HG03558 (cell line): ENCODE data around the gene RPS5.
"Not testable (repeated sequence)": the region's sequence is repeated elsewhere in the genome, so short reads cannot be mapped to it uniquely, and the experiment has no call there.

Experiments
- ATAC-seq: cut with Tn5 transposase; IDR thresholded peaks from one replicate; pipeline ENCODE4 v1.9.1; 2021; ENCODE audit warnings: moderate number of reproducible peaks; ENCODE audit not compliant: unreplicated experiment; ENCODE audit errors: extremely low read depth

RPS5 gene

DNA sequence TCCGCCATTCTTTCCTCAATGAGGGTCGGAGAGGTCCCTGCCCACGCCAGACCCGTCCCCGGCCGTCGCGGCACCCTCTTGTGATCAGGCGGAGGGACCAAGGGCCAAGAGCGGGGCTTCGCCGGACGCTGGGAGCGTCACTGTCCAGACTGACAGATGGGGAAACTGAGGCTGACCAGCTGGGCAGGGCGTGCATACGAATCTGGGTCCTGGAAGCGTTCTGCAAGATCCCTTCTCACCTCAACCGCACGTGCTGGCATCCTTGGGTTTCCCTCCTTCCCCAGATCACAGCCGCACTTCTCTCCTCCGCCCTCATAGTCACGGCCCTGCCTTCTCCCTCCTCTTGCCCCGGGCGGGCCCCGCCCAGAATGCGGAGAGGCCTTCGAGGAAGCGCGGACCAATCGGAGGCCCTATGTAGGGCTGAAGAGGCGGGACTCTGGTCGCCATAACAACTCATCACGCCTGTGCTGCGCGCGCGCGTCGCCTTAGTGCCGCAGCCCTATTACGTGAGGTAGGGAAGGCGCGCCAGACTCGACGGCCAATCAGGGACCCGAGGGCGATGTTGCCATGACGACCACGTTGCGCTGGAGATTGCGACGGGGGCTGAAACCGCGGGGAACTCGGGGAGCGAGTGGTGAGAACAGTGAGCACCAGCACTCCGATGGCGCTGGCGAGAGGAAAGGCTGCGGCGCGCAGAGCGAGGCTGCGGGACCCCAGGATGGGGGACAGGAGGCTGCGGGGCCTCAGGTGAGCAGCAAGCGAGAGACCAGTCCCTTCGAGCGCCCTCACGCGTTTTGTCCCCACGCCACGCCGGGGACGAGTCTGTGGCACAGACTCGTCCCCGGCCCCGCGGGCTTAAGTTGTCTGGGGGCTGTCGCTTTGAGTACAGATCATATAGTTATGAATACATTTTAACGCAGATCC, 14.1 kb downstream of the RPS5 start:
- peak; percentile 80 for ATAC-seq

DNA sequence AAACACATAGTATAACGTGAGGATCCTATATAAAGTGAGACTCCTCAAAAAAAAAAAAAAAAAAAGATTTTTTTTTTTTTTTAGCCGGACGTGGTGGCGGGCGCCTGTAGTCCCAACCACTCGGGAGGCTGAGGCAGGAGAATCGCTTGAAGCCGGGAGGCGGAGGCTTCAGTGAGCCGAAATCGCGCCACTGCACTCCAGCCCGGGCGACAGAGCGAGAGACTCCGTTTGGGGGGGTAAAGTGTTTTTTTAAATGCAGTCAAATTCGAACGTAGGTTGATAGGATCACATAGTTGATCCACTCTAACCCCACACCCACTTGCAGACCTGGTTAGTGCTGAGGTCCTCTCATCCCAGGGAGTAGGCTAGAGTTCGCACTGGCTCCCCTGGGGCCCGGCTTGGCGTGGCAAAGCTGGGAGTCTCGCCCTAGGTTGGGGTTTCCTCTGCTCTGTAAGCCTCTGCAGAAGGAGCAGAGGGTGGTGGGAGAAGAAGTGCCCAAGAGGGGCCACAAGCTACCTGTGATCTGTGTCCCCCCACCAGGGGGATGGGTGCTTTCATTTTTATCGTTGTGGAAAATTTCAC, 14.9 kb downstream of the RPS5 start:
- ATAC-seq, result no peak

DNA sequence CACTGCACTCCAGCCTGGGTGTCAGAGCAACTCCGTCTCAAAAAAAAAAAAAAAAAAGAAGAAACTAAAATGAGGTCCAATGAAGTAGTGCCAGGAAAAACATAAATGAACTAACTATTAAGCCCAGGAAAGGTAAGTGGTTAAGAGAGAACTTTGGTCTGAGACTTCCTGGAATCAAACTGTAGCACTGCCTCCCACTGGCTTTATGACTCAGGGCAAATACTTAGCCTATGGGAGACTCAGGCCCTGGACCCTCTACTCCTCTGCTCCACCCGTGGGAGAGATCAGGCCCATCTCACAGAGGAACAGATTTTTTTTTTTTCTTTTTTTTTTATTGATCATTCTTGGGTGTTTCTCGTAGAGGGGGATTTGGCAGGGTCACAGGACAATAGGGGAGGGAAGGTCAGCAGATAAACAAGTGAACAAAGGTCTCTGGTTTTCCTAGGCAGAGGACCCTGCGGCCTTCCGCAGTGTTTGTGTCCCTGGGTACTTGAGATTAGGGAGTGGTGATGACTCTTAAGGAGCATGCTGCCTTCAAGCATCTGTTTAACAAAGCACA, 16.9 kb downstream of the RPS5 start:
- ATAC-seq, result not testable (repeated sequence)

DNA sequence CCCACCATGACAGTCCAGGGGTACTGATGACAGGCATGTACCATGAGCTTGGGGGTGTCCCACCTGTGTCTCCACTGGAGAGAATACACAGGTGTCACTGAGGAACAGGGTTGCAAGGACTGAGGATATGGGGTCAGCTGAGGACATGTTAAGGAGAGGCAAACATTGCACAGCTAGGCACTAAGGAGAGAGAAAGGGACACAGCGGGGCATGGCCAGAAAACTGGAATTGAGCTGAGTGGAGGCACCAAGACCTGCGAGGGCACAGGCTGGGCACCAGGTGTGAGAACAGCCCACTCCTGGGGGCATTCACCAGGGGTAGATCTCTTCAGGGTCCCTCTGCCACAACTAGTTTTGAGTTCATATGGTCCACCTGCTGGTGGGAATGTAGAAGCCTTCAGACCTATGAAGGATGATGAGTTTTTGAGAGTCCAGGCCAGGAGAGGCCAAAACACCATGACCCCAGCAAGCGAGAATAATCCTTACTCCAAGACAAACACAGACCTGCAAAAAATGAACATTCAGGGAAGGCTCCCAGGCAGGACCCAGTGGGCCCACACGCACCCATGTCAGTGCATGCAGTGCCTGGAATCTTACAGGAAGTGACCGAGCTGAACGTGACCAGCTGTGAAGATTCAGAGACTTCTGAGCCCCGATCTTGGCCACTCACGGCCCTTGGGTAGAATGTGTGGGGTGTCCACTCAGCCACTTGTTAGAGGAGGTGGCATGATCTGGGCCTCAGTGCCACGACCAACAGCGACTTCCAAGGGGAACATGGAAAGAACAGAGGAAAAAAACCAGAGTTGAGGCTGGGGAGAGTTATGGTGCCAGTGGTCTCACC, 20.0 kb downstream of the RPS5 start:
- no peak for ATAC-seq

DNA sequence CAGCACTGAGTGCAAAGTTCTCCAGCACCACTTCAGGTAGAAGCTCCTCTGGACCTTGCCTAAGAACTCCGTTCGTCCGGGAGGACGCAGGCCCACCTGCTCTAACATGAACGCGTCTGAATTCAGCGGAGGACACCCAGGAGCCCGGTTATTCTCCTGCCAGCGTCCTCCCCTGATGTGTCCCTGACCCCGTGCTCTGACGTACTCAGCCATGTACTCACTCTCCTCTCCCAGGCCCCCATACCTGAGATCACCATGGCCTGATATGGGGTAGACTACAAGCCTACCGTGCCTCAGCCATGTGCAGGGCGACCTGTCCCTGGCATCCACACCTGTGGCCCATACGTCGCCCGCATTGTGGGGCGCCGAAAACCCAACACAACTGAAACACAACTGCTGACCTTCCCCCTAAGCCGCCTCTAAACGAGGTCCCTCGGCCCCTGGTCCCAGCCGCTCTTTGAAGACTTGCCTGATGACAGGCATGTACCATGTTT, 20.6 kb downstream of the RPS5 start:
- no peak for ATAC-seq

DNA sequence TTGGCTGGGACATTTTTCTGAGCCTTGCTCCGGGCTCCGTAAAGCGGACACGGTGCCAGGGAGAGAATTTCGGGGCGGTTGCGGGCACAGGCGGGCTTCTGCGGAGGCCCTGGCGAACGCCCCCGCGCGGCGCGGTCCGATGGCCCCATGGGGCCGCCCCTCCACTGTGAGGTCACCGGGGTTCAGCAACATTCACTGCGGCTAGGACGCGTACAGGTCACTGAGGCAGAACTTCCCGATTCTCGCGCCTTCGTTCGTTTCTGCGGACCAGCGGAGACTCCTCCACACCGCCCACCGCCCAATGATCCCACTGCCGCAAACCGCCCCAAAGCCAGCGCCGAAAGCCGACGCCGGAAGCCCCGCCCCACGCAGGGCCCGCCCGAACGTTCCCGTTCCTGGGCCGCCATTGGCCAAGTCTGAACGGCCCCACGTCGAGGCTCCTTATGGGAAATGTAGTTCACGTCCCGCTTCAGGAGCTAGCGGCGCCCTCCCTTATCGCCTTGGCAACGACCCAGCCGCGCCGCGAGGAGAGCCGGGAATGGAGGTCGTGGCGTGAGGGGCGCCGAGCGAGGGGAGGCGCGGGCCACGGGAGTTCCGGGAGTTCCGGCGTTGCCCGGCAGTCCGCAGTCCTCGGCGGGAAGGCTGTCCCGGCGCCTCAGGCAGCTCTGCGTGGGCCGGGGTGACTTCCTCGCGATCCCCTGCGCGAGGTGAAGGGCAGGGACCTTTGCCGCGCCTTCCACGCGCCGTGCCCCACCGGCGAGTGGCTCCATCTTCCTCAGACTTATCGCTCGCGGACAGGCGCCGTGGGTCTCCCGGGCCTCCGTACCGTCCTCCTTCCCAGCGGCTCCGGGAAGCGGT, 21.3 kb downstream of the RPS5 start, which contains the start of gene ZNF584:
Gene ZNF584, plus strand, starts transcription at position 498 of the 858 bp plus-strand sequence. CDS start 499 bp downstream, outside the sequence.
- ATAC-seq, result peak; percentile 71

DNA sequence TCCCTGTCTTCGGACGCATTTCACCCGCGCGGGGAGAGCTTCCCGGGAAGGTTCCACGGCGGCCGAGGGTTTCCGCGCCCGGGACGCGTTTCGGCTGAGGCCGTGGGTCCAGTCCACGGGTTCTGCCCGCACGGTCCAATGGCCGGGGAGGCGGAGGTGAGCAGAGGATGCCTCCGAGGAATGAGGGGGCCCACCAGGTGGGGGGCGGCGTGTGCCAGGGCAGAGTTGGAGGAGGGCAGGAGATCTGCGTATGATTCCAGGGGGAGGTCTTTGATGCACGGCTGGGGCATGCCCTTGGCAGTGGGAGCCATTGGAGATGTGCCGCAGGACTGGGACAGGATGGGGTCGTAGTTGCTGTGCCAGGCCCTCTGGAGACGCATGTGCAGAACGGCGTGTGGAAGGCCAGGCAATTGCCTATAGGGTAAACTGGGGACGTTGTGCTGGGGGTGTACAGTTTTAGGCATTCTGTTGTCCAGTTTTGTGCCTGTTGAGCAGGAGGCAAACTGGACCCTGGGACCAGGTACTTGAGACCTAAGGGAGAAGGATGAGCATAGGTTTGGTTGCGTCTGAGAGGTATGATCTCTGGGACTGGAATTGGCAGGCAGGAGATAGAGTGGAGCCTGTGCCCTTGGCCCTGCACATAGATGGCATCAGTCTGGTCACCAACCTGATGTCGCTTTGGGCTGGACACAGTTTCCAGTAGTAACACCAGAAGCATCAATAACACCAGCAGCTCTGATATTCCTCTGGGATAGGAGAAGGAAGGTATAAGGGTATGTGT, 22.1 kb downstream of the RPS5 start:
- no peak for ATAC-seq

DNA sequence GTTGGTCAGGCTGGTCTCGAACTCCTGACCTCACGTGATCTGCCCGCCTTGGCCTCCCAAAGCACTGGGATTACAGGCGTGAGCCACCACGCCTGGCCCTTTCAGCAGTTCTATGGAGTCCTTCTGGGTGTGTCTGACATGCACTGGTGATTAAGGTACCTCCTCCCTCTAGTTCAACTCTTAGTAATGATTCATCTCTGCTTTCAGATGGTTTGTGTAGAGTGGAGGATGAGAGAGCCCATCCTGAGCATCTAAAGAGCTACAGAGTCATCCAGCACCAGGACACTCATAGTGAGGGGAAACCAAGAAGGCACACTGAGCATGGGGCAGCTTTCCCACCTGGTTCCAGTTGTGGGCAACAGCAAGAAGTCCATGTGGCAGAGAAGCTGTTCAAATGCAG, 29.5 kb downstream of the RPS5 start:
- ATAC-seq, result no peak

DNA sequence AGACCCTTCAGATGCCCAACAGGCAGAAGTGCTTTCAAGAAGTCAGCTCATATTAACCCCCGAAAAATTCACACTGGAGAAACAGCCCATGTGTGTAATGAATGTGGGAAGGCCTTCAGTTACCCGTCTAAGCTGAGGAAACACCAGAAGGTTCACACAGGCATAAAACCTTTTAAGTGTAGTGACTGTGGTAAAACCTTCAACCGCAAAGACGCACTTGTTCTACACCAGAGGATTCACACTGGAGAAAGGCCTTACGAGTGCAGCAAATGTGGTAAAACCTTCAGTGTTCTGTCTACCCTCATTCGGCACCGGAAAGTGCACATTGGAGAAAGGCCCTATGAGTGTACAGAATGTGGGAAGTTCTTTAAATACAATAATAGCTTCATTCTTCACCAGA, 30.0 kb downstream of the RPS5 start:
- no peak for ATAC-seq

DNA sequence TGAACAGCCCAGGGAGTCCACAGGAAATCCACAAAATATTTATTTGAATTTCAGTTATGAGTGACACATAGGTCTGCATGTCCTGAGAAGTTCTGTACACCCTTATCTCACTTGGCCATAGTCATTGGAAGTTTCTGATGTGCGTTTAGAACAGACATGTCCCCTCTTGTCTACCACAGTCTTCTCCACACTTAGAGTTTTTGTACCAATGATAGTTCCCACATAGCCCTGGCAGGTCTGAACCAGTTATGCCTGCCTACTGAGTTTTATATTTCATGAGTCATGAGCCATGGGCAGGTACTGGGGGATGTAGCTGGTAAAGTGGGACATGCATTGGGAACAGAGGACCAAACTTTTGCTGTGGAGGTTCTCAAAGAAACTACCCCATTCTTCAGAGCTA, 41.5 kb downstream of the RPS5 start:
- no peak for ATAC-seq

DNA sequence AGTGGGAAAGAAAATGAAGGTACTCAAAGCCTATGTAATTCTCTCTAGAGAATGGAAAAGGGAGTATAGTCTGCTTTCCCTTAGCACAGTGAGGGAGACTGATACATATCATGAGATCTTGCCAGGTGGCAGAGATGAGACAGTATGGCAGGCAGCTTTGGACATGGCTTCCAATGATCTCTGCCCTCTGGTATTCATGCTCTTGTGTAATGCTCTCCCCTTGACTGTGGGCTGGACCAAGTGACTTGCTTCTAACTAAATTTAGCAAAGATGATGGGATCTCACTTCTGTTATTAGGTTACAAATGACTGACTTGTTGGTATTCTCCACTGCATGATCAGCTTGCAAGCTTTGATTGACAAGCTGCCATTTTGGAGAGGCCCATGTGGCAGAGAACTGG, 42.7 kb downstream of the RPS5 start:
- no peak for ATAC-seq

DNA sequence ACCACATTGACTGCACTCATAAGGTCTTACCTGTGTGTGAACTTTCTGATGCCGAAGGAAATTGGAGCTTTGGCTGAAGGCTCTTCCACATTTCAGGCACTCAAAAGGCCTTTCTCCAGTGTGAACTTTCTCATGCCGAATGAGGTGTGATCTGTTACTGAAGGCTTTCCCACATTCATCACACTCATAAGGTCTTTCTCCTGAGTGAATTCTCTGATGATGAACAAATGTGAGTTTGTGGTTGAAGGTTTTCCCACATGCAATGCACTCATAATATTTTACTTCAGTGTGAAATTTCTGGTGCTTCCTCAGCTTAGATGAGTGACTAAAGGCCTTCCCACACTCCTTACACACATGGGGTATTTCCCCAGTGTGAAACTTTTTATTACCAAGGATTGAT, 47.1 kb downstream of the RPS5 start:
- ATAC-seq, result no peak

DNA sequence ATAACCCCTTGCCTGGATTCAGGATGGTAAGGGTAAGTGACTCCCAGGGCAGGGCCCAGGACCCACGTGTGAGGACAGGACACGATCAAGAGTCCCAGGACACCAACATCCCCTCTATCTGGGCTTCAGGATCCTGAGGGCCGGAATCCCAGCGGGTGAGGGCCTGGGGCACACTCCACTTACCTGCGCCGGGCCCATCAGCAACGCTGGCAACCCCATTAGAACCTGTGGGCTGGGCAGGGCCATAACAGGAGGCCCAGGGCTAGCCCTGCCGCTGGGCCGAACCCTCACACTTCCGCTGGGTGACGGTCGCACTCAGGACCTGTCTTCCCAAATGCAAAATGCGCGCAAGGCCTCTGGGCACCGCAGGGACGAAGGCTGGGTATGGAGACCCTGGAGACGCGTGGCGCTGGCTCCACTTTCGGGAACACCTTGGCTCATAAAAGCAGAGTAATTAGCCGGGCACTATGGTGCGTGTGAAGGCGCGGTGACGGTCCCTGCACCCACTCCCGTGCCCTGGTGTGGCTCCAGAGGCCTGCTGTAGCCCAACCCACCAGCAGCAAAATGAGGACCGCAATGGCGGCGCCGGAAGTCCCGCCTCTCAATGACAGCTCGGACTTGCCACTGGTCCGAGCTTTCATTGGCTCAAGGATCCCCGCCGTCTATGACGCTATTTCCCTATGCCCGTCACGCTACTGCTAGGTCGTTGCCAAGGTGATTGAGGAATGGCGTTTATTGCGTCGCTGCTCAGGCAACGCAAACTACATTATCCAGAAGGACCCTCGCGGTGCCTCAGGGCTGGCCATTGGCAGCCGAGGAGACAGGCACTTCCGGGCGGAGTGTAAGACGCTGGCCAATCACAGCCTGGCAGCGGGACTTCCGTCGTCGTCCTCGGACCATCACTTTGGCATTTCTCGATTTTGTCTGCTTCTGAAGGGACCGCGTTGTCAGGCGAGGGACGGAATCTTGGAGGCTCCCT, 52.8 kb downstream of the RPS5 start, which contains the start of gene ZNF132:
Gene ZNF132, minus strand, starts transcription at position 578 of the 979 bp plus-strand sequence. Its CDS starts 332 bp downstream, at position 246.
- peak; percentile 95 for ATAC-seq

DNA sequence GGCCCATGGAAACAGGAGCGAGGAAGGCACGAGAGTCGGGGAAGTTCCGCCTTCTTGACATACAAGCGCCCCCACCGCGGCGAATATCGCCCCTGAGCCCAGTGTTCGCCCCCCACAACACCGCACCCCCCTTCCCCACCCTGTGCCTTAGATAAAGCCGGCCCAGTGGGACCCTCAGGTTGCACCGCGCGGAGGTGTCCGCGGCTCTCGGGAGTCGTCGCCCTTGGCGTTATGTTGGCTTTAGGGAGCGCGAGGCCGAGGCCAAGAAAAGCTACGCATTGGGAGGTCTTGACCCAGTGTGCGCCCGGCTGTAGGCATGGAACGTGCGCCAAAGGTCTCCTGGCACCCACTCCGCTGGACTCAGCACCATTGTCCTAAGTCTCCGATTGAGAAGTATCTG, 53.5 kb downstream of the RPS5 start:
- no peak for ATAC-seq

DNA sequence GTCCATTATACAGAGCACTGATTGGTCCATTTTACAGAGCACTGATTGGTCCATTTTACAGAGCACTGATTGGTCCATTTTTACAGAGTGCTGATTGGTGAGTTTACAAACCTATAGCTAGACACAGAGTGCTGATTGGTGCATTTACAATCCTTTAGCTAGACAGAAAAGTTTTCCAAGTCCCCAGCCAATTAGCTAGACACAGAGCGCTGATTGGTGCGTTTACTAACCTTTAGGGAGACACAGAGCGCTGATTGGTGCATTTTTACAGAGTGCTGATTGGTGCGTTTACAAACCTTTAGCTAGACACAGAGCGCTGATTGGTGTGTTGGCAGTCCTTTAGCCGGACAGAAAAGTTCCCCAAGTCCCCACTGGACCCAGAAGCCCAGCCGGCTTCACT, 55.9 kb downstream of the RPS5 start:
- ATAC-seq, result not testable (repeated sequence)
